GM18951 (cell line): ENCODE measurements around the gene ABCA3.

Experiments
- POLR2A ChIP-seq: IDR thresholded peaks from 4 replicates; pipeline ENCODE4 v1.6.1; 2011; ENCODE audit warnings: mild to moderate bottlenecking; ENCODE audit not compliant: insufficient read length, insufficient read depth; ENCODE audit errors: extremely low read depth
- in situ Hi-C: fragments of 300-500 bp; cut with MboI; formaldehyde crosslinking; loops from one replicate; pipeline ENCODE4 v1.12.0; 2022; ENCODE audit warnings: low sequenced_read_pairs, mixed read lengths, inconsistent platforms; ENCODE audit not compliant: unreplicated experiment

ABCA3 gene

GRCh38 chr16:2289282-2289681, 51.2 kb downstream of the ABCA3 start:
- in situ Hi-C loops: no loop called here
- TF ChIP-seq POLR2A: no peak

- in situ Hi-C loops: no loop called here
- TF ChIP-seq POLR2A: no peak
Observed at GRCh38 chr16:2288726-2289125, 51.8 kb downstream of the ABCA3 start.

- in situ Hi-C loops: no loop called here
- TF ChIP-seq POLR2A: no peak
Observed at GRCh38 chr16:2287916-2288547, 52.5 kb downstream of the ABCA3 start.

GRCh38 chr16:2286550-2286949, 54.0 kb downstream of the ABCA3 start:
- TF ChIP-seq POLR2A: no peak
- in situ Hi-C loops: no loop called here

- in situ Hi-C loops: no loop called here
- TF ChIP-seq POLR2A: no peak
Observed at GRCh38 chr16:2285731-2286191, 54.8 kb downstream of the ABCA3 start.

- no peak for TF ChIP-seq POLR2A
- in situ Hi-C loops: no loop called here
Observed at GRCh38 chr16:2284797-2285576, 55.5 kb downstream of the ABCA3 start.

- in situ Hi-C loops: no loop called here
Observed at GRCh38 chr16:2284001-2284770, 56.3 kb downstream of the ABCA3 start.

GRCh38 chr16:2282866-2283555, 57.5 kb downstream of the ABCA3 start:
- in situ Hi-C loops: no loop called here
- no peak for TF ChIP-seq POLR2A

More at GRCh38 chr16:2284001-2284770, 56.3 kb downstream of the ABCA3 start:
- no peak for TF ChIP-seq POLR2A

- in situ Hi-C loops: no loop called here
- TF ChIP-seq POLR2A: no peak
Observed at GRCh38 chr16:2282262-2282661, 58.3 kb downstream of the ABCA3 start.

GRCh38 chr16:2280981-2281542, 59.5 kb downstream of the ABCA3 start:
- in situ Hi-C loops: no loop called here
- TF ChIP-seq POLR2A: no peak

- in situ Hi-C loops: no loop called here
- no peak for TF ChIP-seq POLR2A
Observed at GRCh38 chr16:2280461-2280860, 60.1 kb downstream of the ABCA3 start.

GRCh38 chr16:2278956-2279800, 61.4 kb downstream of the ABCA3 start:
- TF ChIP-seq POLR2A: no peak
- in situ Hi-C loops: no loop called here
